ENCODE data around the gene SAC3D1.

The SAC3D1 gene

DNA sequence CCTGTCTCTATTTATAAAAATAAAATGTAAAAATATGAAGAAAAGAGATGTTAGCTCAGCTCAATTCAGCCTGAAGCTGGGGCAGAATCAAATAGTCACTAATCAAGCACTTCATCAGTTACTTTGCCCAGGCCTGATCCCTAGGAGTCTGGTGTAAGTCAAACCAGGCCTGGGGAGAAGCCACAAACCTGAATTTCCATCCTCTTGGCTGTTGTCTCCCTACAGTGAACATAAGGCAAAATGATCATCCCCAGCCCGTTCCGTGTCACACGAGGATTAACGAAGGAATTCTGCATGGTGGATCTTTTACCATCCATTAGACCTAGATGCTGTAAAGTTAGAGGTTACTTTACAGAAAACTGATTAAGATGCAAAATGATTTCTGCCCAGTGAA, 23.8 kb downstream of the SAC3D1 start:
- Histone ChIP-seq H3K27me3 (ENCODE audit: control insufficient read depth in 1 of 2, insufficient read depth in 2 of 2, low read length in 2 of 2) (no peaks in the 10 kb centered on the region), H3K27ac (ENCODE audit: low read depth, low read length) (no peak overlapping the region), H3K36me3 (ENCODE audit: insufficient read depth, low read length) (no peaks in the 10 kb centered on the region), H3K4me1 (ENCODE audit: insufficient read depth, low read length) (no peaks in the 10 kb centered on the region), H3K4me3 (ENCODE audit: low read depth in 1 of 2, low read length in 2 of 2) (no peak overlapping the region), H3K9me3 (ENCODE audit: low read length) (no peaks in the 10 kb centered on the region), H3K9ac (ENCODE audit: low read length) (no peak overlapping the region)

DNA sequence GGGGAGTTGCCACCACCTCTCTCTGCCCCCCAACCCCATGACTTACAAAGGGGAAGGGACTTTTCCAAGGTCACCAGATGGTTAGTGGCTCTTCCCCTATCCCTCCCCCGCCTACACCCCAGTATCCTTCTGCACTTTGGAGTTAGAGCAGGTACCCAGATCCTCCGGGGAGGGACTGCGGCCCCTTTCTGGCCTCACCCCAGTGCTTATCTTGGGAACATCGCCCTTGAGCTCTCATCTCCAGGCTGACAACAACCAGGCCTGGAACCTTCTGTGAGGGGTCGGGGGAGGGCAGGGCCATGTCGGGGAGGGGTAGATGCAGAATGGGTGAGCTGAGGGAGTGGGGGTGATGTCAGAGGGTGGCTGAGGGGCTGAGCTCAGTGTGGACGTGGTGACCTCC, 24.8 kb downstream of the SAC3D1 start:
- Histone ChIP-seq H3K9me3 (ENCODE audit: low read length) (no peaks in the 10 kb centered on the region), H3K4me1 (ENCODE audit: insufficient read depth, low read length) (no peaks in the 10 kb centered on the region), H3K9ac (ENCODE audit: low read length) (no peak overlapping the region), H3K27me3 (ENCODE audit: control insufficient read depth in 1 of 2, insufficient read depth in 2 of 2, low read length in 2 of 2) (no peaks in the 10 kb centered on the region), H3K36me3 (ENCODE audit: insufficient read depth, low read length) (no peaks in the 10 kb centered on the region), H3K27ac (ENCODE audit: low read depth, low read length) (no peak overlapping the region), H3K4me3 (ENCODE audit: low read depth in 1 of 2, low read length in 2 of 2) (no peak overlapping the region)

DNA sequence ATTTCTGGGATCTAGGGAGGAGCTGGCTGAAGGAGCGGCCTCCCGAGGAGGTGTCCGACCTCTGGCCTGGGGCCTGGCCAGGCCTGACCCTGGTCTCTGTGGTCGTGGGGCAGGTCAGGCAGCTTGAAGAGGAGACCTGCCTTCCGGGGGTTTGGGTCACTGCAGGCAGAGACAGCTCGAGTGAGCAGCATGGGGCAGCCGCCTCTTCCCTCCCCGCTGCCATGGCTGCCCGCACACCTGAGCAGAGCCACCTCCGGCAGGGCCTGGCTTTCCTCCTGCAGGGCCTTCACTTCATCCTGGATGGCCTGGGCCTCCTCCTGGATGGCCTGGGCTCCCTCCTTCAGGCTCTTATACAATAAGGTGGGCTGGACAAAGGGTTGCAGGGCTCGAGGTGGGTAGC, 25.3 kb downstream of the SAC3D1 start:
- Histone ChIP-seq H3K4me1 (ENCODE audit: insufficient read depth, low read length) (no peaks in the 10 kb centered on the region), H3K27me3 (ENCODE audit: control insufficient read depth in 1 of 2, insufficient read depth in 2 of 2, low read length in 2 of 2) (no peaks in the 10 kb centered on the region), H3K9me3 (ENCODE audit: low read length) (no peaks in the 10 kb centered on the region), H3K9ac (ENCODE audit: low read length) (no peak overlapping the region), H3K4me3 (ENCODE audit: low read depth in 1 of 2, low read length in 2 of 2) (no peak overlapping the region), H3K36me3 (ENCODE audit: insufficient read depth, low read length) (no peaks in the 10 kb centered on the region), H3K27ac (ENCODE audit: low read depth, low read length) (no peak overlapping the region)

DNA sequence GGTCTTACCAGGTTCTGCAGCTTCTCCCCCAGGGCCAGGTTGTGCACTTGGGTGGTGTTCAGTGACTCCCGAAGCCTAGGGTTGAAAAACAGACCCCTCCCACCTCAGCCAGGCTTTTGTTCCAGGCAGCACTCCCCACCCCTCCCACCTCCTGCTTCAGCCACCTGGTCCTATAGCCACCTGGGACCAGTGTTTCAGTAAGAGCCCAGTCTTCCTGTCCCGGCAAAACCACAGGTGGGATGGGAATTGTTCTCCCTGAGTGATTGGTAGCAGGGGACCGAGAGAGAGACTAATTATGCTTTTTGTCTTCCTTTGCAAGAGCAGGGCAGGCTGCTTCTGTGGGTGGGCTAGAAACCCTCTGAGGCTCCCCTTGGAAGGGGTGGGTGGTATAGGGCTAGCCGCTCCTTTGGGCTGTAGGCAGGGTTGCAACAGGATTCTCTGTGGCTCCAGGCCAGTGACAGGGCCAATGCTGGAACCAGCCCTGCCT, 25.8 kb downstream of the SAC3D1 start:
- Histone ChIP-seq H3K36me3 (ENCODE audit: insufficient read depth, low read length) (no peaks in the 10 kb centered on the region), H3K4me1 (ENCODE audit: insufficient read depth, low read length) (no peaks in the 10 kb centered on the region), H3K9me3 (ENCODE audit: low read length) (no peaks in the 10 kb centered on the region), H3K27me3 (ENCODE audit: control insufficient read depth in 1 of 2, insufficient read depth in 2 of 2, low read length in 2 of 2) (no peaks in the 10 kb centered on the region), H3K9ac (ENCODE audit: low read length) (no peak overlapping the region), H3K27ac (ENCODE audit: low read depth, low read length) (no peak overlapping the region), H3K4me3 (ENCODE audit: low read depth in 1 of 2, low read length in 2 of 2) (no peak overlapping the region)

DNA sequence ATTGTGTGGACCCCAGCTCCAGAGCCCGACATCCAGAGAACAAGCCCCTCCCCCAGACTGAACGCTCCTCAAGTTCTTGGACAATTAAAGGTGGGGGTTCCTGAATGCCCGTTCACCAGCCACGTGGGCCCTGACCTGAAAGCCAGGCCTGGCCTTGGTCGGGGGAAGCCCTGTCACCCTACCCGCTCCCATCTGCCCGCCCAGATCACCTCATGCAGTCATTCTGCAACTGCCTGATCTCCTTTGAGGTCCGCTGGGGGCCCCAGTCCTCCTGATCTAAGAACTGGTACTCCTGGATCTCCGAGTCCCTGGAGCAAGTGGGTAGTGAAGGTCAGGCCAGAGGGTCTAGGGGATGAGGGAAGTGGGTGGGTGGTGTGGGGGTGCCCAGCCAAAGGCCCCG, 26.4 kb downstream of the SAC3D1 start:
- Histone ChIP-seq H3K27me3 (ENCODE audit: control insufficient read depth in 1 of 2, insufficient read depth in 2 of 2, low read length in 2 of 2) (no peaks in the 10 kb centered on the region), H3K4me1 (ENCODE audit: insufficient read depth, low read length) (no peaks in the 10 kb centered on the region), H3K4me3 (ENCODE audit: low read depth in 1 of 2, low read length in 2 of 2) (no peak overlapping the region), H3K36me3 (ENCODE audit: insufficient read depth, low read length) (no peaks in the 10 kb centered on the region), H3K9me3 (ENCODE audit: low read length) (no peaks in the 10 kb centered on the region), H3K27ac (ENCODE audit: low read depth, low read length) (no peak overlapping the region), H3K9ac (ENCODE audit: low read length) (no peak overlapping the region)

DNA sequence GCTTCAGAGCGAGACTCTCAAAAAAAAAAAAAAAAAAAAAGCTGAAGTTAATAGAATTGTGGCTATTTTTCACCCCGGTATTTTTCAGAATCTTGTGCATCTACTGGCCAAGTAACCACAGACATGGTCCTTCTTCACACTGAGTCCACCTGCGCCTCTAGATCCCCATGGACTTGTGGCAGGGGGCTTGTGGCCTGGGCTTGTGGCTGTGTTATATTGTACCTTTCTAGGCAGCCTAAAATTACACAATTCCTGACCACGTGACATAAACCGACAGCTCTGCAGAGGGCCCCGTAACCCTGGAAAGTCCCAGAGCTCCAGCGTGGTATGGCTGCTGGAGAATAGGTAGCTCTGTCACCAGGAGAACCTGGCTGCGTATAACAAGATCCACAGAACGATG, 28.2 kb downstream of the SAC3D1 start:
- no peak overlapping the region for H3K27ac ChIP-seq (ENCODE audit: low read depth, low read length)
- H3K36me3 ChIP-seq (ENCODE audit: insufficient read depth, low read length), result no peaks in the 10 kb centered on the region
- no peaks in the 10 kb centered on the region for H3K27me3 ChIP-seq (ENCODE audit: control insufficient read depth in 1 of 2, insufficient read depth in 2 of 2, low read length in 2 of 2)
- no peaks in the 10 kb centered on the region for H3K4me1 ChIP-seq (ENCODE audit: insufficient read depth, low read length)
- no peaks in the 10 kb centered on the region for H3K9me3 ChIP-seq (ENCODE audit: low read length)
- H3K4me3 ChIP-seq (ENCODE audit: low read depth in 1 of 2, low read length in 2 of 2), result no peak overlapping the region
- H3K9ac ChIP-seq (ENCODE audit: low read length), result no peak overlapping the region

DNA sequence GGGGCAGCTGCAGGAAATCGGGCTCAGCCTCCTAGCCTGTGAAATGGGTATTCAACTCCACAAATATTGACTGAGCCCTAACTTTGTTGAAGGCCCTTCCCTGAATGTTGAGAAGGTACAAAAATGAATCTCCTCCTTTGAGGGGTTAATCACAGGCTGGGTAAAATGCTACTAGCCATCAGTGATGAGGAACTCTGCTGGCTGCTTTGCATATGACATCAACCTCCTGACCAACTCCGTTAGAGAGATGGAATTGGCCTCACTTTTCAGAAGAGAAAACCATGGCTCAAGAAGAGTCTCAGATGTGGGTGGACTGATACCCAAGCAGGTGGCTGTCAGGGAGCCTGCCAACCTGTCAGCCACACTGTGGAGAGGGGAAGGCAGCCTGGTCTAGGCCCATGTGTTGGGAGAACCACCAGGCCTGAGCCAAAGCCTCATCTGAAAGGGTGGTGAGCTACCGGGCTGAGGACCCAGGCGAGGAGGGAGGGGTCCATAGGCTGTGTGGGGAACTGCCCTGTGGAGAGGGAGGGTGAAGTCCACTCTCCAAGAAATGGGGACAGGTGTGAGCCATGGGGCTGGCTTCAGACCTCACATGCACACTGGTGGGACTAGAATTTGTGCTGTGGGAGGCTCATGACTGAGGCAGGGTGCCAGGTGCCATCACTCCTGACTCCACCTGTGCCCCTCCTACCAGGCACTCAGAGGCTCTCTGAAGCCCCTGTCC, 31.1 kb downstream of the SAC3D1 start:
- H3K9ac ChIP-seq (ENCODE audit: low read length), result no peak overlapping the region
- H3K27me3 ChIP-seq (ENCODE audit: control insufficient read depth in 1 of 2, insufficient read depth in 2 of 2, low read length in 2 of 2), result no peaks in the 10 kb centered on the region
- H3K27ac ChIP-seq (ENCODE audit: low read depth, low read length), result no peak overlapping the region
- no peaks in the 10 kb centered on the region for H3K36me3 ChIP-seq (ENCODE audit: insufficient read depth, low read length)
- H3K4me1 ChIP-seq (ENCODE audit: insufficient read depth, low read length), result no peaks in the 10 kb centered on the region
- H3K9me3 ChIP-seq (ENCODE audit: low read length), result no peaks in the 10 kb centered on the region
- H3K4me3 ChIP-seq (ENCODE audit: low read depth in 1 of 2, low read length in 2 of 2), result no peak overlapping the region

DNA sequence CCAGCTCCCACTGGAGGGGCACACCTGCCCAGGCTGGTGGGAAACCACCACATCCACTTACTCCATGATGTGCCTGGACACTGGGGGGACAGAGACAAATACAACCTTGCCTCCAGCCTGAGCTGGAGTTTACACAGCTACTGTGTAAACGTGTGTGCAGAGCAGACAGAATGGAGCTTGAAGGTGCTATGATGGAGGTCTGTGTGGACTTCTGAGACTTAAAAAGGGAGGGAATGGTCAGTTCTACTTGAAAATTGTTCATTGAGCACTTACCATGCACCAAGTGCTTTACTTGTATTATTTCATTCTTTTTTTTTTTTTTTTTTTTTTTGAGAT, 31.6 kb downstream of the SAC3D1 start:
- Histone ChIP-seq H3K36me3 (ENCODE audit: insufficient read depth, low read length) (no peaks in the 10 kb centered on the region), H3K27me3 (ENCODE audit: control insufficient read depth in 1 of 2, insufficient read depth in 2 of 2, low read length in 2 of 2) (no peaks in the 10 kb centered on the region), H3K9me3 (ENCODE audit: low read length) (no peaks in the 10 kb centered on the region), H3K4me1 (ENCODE audit: insufficient read depth, low read length) (no peaks in the 10 kb centered on the region), H3K4me3 (ENCODE audit: low read depth in 1 of 2, low read length in 2 of 2) (no peak overlapping the region), H3K9ac (ENCODE audit: low read length) (no peak overlapping the region), H3K27ac (ENCODE audit: low read depth, low read length) (no peak overlapping the region)

DNA sequence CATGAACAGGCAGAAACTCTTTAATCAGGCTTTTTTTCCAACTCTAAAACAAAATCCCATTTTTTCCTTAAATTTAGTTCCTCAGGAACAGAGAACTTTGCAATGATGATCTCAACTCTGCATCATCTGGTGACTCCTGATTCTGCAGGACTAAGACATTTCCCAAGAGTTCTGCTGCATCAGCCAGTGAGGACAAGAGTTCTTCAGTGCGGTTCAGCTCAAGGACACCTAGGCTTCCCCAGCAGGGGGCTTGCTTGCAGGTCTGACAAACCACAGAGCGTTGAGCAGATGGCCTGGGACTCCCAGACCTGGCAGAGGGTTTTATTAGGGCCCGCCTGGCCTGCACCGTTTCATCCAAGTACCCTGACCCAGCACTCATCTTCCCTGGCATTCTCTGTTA, 36.4 kb downstream of the SAC3D1 start:
- Histone ChIP-seq H3K36me3 (ENCODE audit: insufficient read depth, low read length) (no peaks in the 10 kb centered on the region), H3K9me3 (ENCODE audit: low read length) (no peaks in the 10 kb centered on the region)

DNA sequence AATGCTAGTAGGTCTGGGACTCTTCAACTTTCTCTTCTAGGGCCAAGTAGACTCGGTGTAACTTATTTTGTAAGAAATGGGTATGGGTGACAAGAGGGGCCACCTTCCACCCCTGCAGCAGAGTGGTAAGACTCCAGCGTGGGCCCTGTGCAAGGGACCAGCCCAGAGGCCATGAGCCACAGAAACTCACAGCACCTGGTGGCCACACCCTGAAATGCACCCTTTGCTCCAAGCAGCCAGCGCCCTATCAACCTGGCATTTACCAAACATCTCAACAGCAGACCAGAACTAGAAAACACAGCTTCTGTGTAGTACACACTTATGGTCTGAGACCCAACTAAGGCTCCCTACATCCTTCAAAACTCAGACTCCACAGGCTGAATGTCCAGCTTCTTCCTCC, 37.1 kb downstream of the SAC3D1 start:
- Histone ChIP-seq H3K4me3 (ENCODE audit: low read depth in 1 of 2, low read length in 2 of 2) (no peak overlapping the region), H3K9me3 (ENCODE audit: low read length) (no peaks in the 10 kb centered on the region), H3K27ac (ENCODE audit: low read depth, low read length) (no peak overlapping the region), H3K36me3 (ENCODE audit: insufficient read depth, low read length) (no peaks in the 10 kb centered on the region), H3K4me1 (ENCODE audit: insufficient read depth, low read length) (peaks cover under 1% of the 10 kb centered on the region), H3K9ac (ENCODE audit: low read length) (no peak overlapping the region), H3K27me3 (ENCODE audit: control insufficient read depth in 1 of 2, insufficient read depth in 2 of 2, low read length in 2 of 2) (no peaks in the 10 kb centered on the region)

More for the DNA sequence above, 36.4 kb downstream of the SAC3D1 start:
- H3K27ac ChIP-seq (ENCODE audit: low read depth, low read length), result no peak overlapping the region
- no peak overlapping the region for H3K4me3 ChIP-seq (ENCODE audit: low read depth in 1 of 2, low read length in 2 of 2)
- H3K27me3 ChIP-seq (ENCODE audit: control insufficient read depth in 1 of 2, insufficient read depth in 2 of 2, low read length in 2 of 2), result no peaks in the 10 kb centered on the region
- no peak overlapping the region for H3K9ac ChIP-seq (ENCODE audit: low read length)
- H3K4me1 ChIP-seq (ENCODE audit: insufficient read depth, low read length), result no peaks in the 10 kb centered on the region

DNA sequence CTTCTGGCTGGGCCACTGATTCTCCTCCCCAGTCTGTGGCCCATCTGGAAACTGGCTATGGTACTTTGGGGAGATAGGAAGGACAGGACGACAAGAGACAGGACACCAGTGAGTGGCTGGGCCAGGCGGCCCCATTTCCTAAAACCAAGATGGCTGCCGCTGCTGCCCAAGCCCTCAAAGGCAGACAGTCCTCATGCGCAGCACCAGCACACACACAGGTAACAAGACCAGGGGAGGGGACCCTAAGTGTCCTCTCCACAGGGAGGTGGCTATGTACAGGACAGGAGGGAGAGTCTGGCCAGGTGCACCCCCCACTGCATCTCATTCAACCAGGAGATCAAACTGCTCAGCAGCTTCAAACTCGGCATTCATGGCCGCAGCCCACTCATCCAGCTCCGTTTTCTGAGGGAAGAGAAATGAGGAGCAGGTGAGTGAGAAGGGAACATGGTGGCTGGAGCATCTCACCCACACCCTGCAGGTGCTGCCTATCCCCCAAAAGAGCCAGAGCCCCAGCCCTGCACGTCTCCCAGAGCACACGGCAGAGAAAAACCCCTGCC, 37.9 kb downstream of the SAC3D1 start:
- H3K9ac ChIP-seq (ENCODE audit: low read length), result no peak overlapping the region
- H3K27me3 ChIP-seq (ENCODE audit: control insufficient read depth in 1 of 2, insufficient read depth in 2 of 2, low read length in 2 of 2), result no peaks in the 10 kb centered on the region
- H3K27ac ChIP-seq (ENCODE audit: low read depth, low read length), result no peak overlapping the region
- H3K36me3 ChIP-seq (ENCODE audit: insufficient read depth, low read length), result no peaks in the 10 kb centered on the region
- no peak overlapping the region for H3K4me3 ChIP-seq (ENCODE audit: low read depth in 1 of 2, low read length in 2 of 2)
- peaks cover 6% of the 10 kb centered on the region for H3K4me1 ChIP-seq (ENCODE audit: insufficient read depth, low read length)
- no peaks in the 10 kb centered on the region for H3K9me3 ChIP-seq (ENCODE audit: low read length)
